Liver (tissue), 9 donors: Measurements from ENCODE around the gene ZNF620. TPM values are rescaled to one million over a fixed set of nuclear protein-coding genes. Genes with fewer than 3 reads are reported as not detected.

ENCODE experiments used
- DNase-seq: peaks from one replicate; pipeline ENCODE4 v3.0.0-alpha.2; 2017; ENCODE audit warnings: low spot score
- H3K27ac ChIP-seq, 2 donors: one replicate each; pipeline ENCODE4 v1.7.0; 2013; ENCODE audit warnings: inconsistent platforms in 2 of 2, low read length in 2 of 2, control low read depth in 1 of 2, low read depth in 1 of 2, mild to moderate bottlenecking in 1 of 2
- H3K27me3 ChIP-seq, 4 donors: one replicate each; pipeline versions ENCODE4 v1.6.1 to v1.7.0; 2013; ENCODE audit warnings: low read length in 3 of 4, inconsistent platforms in 1 of 4, mild to moderate bottlenecking in 1 of 4, moderate library complexity in 1 of 4; ENCODE audit not compliant: control insufficient read depth in 4 of 4, insufficient read depth in 4 of 4
- H3K36me3 ChIP-seq, 4 donors: one replicate each; pipeline versions ENCODE4 v1.6.1 to v1.7.0; 2013; ENCODE audit warnings: low read length in 3 of 4, mild to moderate bottlenecking in 3 of 4, low read depth in 1 of 4, moderate library complexity in 1 of 4; ENCODE audit not compliant: control insufficient read depth in 4 of 4, insufficient read depth in 3 of 4
- H3K4me1 ChIP-seq, 4 donors: one replicate each; pipeline versions ENCODE4 v1.6.1 to v1.7.0; 2013; ENCODE audit warnings: low read length in 3 of 4, mild to moderate bottlenecking in 3 of 4, moderate library complexity in 1 of 4; ENCODE audit not compliant: control insufficient read depth in 4 of 4, insufficient read depth in 4 of 4
- H3K4me3 ChIP-seq, 3 donors: one replicate each; pipeline versions ENCODE4 v1.6.1 to v1.7.0; 2013; ENCODE audit warnings: low read length in 3 of 3, control low read depth in 1 of 3, low read depth in 1 of 3, mild to moderate bottlenecking in 1 of 3
- H3K9ac ChIP-seq, 2 donors: one replicate each; pipeline ENCODE4 v1.7.0; 2013; ENCODE audit warnings: low read length in 2 of 2, mild to moderate bottlenecking in 2 of 2, moderate library complexity in 2 of 2, control low read depth in 1 of 2, low read depth in 1 of 2
- H3K9me3 ChIP-seq, 4 donors: one replicate each; pipeline versions ENCODE4 v1.6.1 to v1.7.0; 2013; ENCODE audit warnings: low read length in 3 of 4; ENCODE audit not compliant: control insufficient read depth in 4 of 4
- ATF3 ChIP-seq: IDR thresholded peaks from 2 replicates; pipeline ENCODE4 v1.6.1; 2016; ENCODE audit warnings: antibody characterized with exemption
- CTCF ChIP-seq: fragments of 150-350 bp; IDR thresholded peaks from 2 replicates; pipeline ENCODE4 v1.5.1; 2017; ENCODE audit warnings: improper control_type of control experiment, low read depth, low read length; ENCODE audit not compliant: missing input control
- EGR1 ChIP-seq, 2 donors: IDR thresholded peaks; 2 replicates each; pipeline ENCODE4 v1.6.1; 2016 to 2018; ENCODE audit warnings: antibody characterized with exemption in 2 of 2, low read depth in 2 of 2
- FOXA1 ChIP-seq: IDR thresholded peaks from 2 replicates; pipeline ENCODE4 v1.6.1; 2016; ENCODE audit warnings: antibody characterized with exemption
- FOXA2 ChIP-seq: IDR thresholded peaks from 2 replicates; pipeline ENCODE4 v1.6.1; 2016; ENCODE audit warnings: antibody characterized with exemption
- GABPA ChIP-seq, 2 donors: IDR thresholded peaks in 1 of 2; conservative IDR thresholded peaks in 1 of 2; 2 replicates each; pipeline ENCODE4 v1.6.1; 2016; ENCODE audit warnings: antibody characterized with exemption in 2 of 2, mild to moderate bottlenecking in 1 of 2, moderate library complexity in 1 of 2
- HNF4A ChIP-seq, 2 donors: conservative IDR thresholded peaks; 2 replicates each; pipeline ENCODE4 v1.6.1; 2016; ENCODE audit warnings: antibody characterized with exemption in 2 of 2, mild to moderate bottlenecking in 2 of 2
- HNF4G ChIP-seq: IDR thresholded peaks from 2 replicates; pipeline ENCODE4 v1.6.1; 2016; ENCODE audit warnings: antibody characterized with exemption
- JUND ChIP-seq, 2 donors: IDR thresholded peaks; 2 replicates each; pipeline ENCODE4 v1.6.1; 2016; ENCODE audit warnings: antibody characterized with exemption in 2 of 2
- MAX ChIP-seq: IDR thresholded peaks from 2 replicates; pipeline ENCODE4 v1.6.1; 2016; ENCODE audit warnings: antibody characterized with exemption
- NR2F2 ChIP-seq: IDR thresholded peaks from 2 replicates; pipeline ENCODE4 v1.6.1; 2016; ENCODE audit warnings: antibody characterized with exemption
- RAD21 ChIP-seq, 2 donors: IDR thresholded peaks; 2 replicates each; pipeline ENCODE4 v1.6.1; 2016; ENCODE audit warnings: antibody characterized with exemption in 2 of 2, mild to moderate bottlenecking in 2 of 2
- REST ChIP-seq: IDR thresholded peaks from 2 replicates; pipeline ENCODE4 v1.6.1; 2016; ENCODE audit warnings: antibody characterized with exemption, mild to moderate bottlenecking
- RXRA ChIP-seq, 2 donors: IDR thresholded peaks; 2 replicates each; pipeline ENCODE4 v1.6.1; 2017 to 2018; ENCODE audit warnings: antibody characterized with exemption in 2 of 2, mild to moderate bottlenecking in 1 of 2
- SP1 ChIP-seq: IDR thresholded peaks from 2 replicates; pipeline ENCODE4 v1.6.1; 2018; ENCODE audit warnings: antibody characterized with exemption, mild to moderate bottlenecking
- TAF1 ChIP-seq: conservative IDR thresholded peaks from 2 replicates; pipeline ENCODE4 v1.6.1; 2016; ENCODE audit warnings: antibody characterized with exemption, mild to moderate bottlenecking
- YY1 ChIP-seq: IDR thresholded peaks from 2 replicates; pipeline ENCODE4 v1.6.1; 2016; ENCODE audit warnings: antibody characterized with exemption, mild to moderate bottlenecking
- ZBTB33 ChIP-seq: IDR thresholded peaks from 2 replicates; pipeline ENCODE4 v1.6.1; 2016; ENCODE audit warnings: antibody characterized with exemption
- WGBS: extraction: QIAGEN DNeasy Blood & Tissue Kit; methylation state at CpG from one replicate; pipeline ENCODE4 v1.1.7; 2013; 5-methylcytosine and 5-hydroxymethylcytosine counted together
- polyA plus RNA-seq, 2 donors: library from polyadenylated mRNA; stranded (reverse) in 1 of 2; unstranded in 1 of 2; fragments of 200-250 nt in 1 of 2; fragments of >200 nt in 1 of 2; fragmentation: Nextera tagmentation in 1 of 2; extraction: Ambion mirVana in 1 of 2; gene quantifications; one replicate each; pipeline versions ENCODE4 v1.2.1 to v1.2.3, GENCODE V29; 2013 to 2015
- total RNA-seq, 2 donors: library from RNA; depleted of rRNA; stranded (reverse); fragments of >200 nt; gene quantifications; one replicate each; pipeline ENCODE4 v1.2.3, GENCODE V29; 2014
- donor health status: healthy.
- donor health status: healthy.
- donor health status: healthy.
- donor health status: healthy.
- donor health status: healthy.

The ZNF620 gene
- total and polyA plus RNA-seq, 4 donors: 0.95 to 7.1 (median 1.7) TPM

GRCh38 chr3:40524568-40525285 is 18.9 kb downstream of the ZNF620 start, which contains the start of gene ZNF621:
TSS of gene ZNF621 (plus strand) at chr3:40524960. CDS start at chr3:40525841, 881 bp downstream.
- Histone ChIP-seq H3K9ac (peak within 1 kb of the TSS; percentile 51 to 85), H3K36me3 (peaks cover 0 to 18% (median 12%) of the 10 kb centered on the region in 4 donors), H3K4me3 (peak within 1 kb of the TSS; percentile 69 to 96 (median 71)), H3K27ac (peak within 1 kb of the TSS; percentile 68 to 76), H3K9me3 (no peaks in the 10 kb centered on the region), H3K27me3 (no peaks in the 10 kb centered on the region), H3K4me1 (peaks cover 0 to 18% (median 8%) of the 10 kb centered on the region in 4 donors)
- under 1% methylated on average over 59 of the region's 59 CpGs for WGBS
- peak; percentile 92 for DNase-seq
- TF ChIP-seq RAD21 (IDR thresholded peaks at IDR 0.05) (peak; percentile 41 to 51), GABPA (IDR thresholded peaks at IDR 0.05 in 1 of 2, conservative IDR thresholded peaks at IDR 0.05 in 1 of 2) (peak in 1 of 2 donors; percentile 77), TAF1 (peak; percentile 81), FOXA2 (peak; percentile 31), MAX (no peak), REST (peak; percentile 87), HNF4G (no peak), FOXA1 (peak; percentile 9), ATF3 (no peak), RXRA (IDR thresholded peaks at IDR 0.05) (no peak), JUND (IDR thresholded peaks at IDR 0.05) (no peak), CTCF (no peak), YY1 (peak; percentile 96), EGR1 (IDR thresholded peaks at IDR 0.05; ENCODE audit: low read depth in 2 of 2) (no peak), HNF4A (conservative IDR thresholded peaks at IDR 0.05) (no peak), SP1 (peak; percentile 42), NR2F2 (peak; percentile 44), ZBTB33 (no peak)
